Thyroid gland (tissue), 4 donors: ENCODE measurements around the gene UNC13A. TPM values are rescaled to one million over a fixed set of nuclear protein-coding genes. Genes with fewer than 3 reads are reported as not detected.
A peak's percentile ranks its signal among the peaks of the same experiment; 100 is the strongest.

Experiments
- DNase-seq, 2 donors: peaks; one replicate each; pipeline ENCODE4 v3.0.0-alpha.2; 2019
- H3K27ac ChIP-seq, 3 donors: fragments of 200-600 bp; sonication (generic); 1 replicate in 2 of 3; 2 replicates in 1 of 3; pipeline ENCODE4 v1.5.1; 2016 to 2019; ENCODE audit warnings: mild to moderate bottlenecking in 1 of 3, moderate library complexity in 1 of 3
- H3K27me3 ChIP-seq: fragments of 200-600 bp; sonication (generic); one replicate; pipeline ENCODE4 v1.5.1; 2019
- H3K36me3 ChIP-seq, 2 donors: fragments of 200-600 bp; sonication (generic); one replicate each; pipeline ENCODE4 v1.5.1; 2016 to 2019
- H3K4me1 ChIP-seq, 2 donors: fragments of 200-600 bp; sonication (generic); one replicate each; pipeline ENCODE4 v1.5.1; 2017 to 2019
- H3K4me3 ChIP-seq, 3 donors: fragments of 200-600 bp; sonication (generic); replicated peaks in 1 of 3; 1 replicate in 2 of 3; 2 replicates in 1 of 3; pipeline ENCODE4 v1.5.1; 2016; ENCODE audit warnings: mild to moderate bottlenecking in 1 of 3
- H3K9me3 ChIP-seq: fragments of 200-600 bp; sonication (generic); one replicate; pipeline ENCODE4 v1.5.1; 2017
- CTCF ChIP-seq, 6 experiments: fragments of 200-600 bp in 3 of 6; fragments of 450-650 bp in 3 of 6; sonication (generic) in 3 of 6; IDR thresholded peaks; one replicate each; pipeline ENCODE4 v1.5.1; 2016 to 2019; ENCODE audit warnings: antibody characterized with exemption in 6 of 6, mild to moderate bottlenecking in 2 of 6, inconsistent platforms in 1 of 6, moderate library complexity in 1 of 6
- POLR2A ChIP-seq, 2 donors: fragments of 450-650 bp; IDR thresholded peaks; one replicate each; pipeline ENCODE4 v1.6.1; 2017; ENCODE audit warnings: antibody characterized with exemption in 2 of 2, mild to moderate bottlenecking in 2 of 2, moderate library complexity in 1 of 2
- WGBS, 2 donors: methylation state at CpG; one replicate each; pipeline ENCODE4 v1.1.5; 2017; 5-methylcytosine and 5-hydroxymethylcytosine counted together
- intact Hi-C: fragments of 100-400 bp; cut with DNase I; formaldehyde crosslinking; loops from one replicate; pipeline ENCODE4 v1.15.1; 2023
- total RNA-seq, 4 donors: library from RNA; depleted of rRNA; stranded (reverse); fragments of >200 nt; gene quantifications; one replicate each; pipeline ENCODE4 v1.2.3, GENCODE V29; 2016

The UNC13A gene
- total RNA-seq, 4 donors from 2014 or later = under 0.01 to 2.7 (median 0.21) TPM

GRCh38 chr19:17727843-17728242 is 39.7 kb upstream of the UNC13A start:
- H3K36me3 ChIP-seq = peaks cover 35 to 37% of the 10 kb centered on the region in 2 donors
- TF ChIP-seq POLR2A (IDR thresholded peaks at IDR 0.05) (no peak), CTCF (IDR thresholded peaks at IDR 0.05) (no peak)

GRCh38 chr19:17726964-17727773 is 39.0 kb upstream of the UNC13A start:
- Histone ChIP-seq H3K9me3 (no peaks in the 10 kb centered on the region), H3K4me3 (no peak overlapping the region), H3K27me3 (no peaks in the 10 kb centered on the region), H3K4me1 (peaks cover 0 to 9% of the 10 kb centered on the region in 2 donors), H3K36me3 (peaks cover 35 to 36% of the 10 kb centered on the region in 2 donors), H3K27ac (no peak overlapping the region)
- TF ChIP-seq CTCF (IDR thresholded peaks at IDR 0.05) = no peak
- no peak for TF ChIP-seq POLR2A (IDR thresholded peaks at IDR 0.05)
- DNase-seq = no peak
- 90 to 92% methylated on average over 9 to 21 of the region's 62 CpGs for WGBS, 2 donors
- intact Hi-C loops = no loop called here

More at GRCh38 chr19:17727843-17728242, 39.7 kb upstream of the UNC13A start:
- H3K27me3 ChIP-seq = no peaks in the 10 kb centered on the region
- no peak overlapping the region for H3K4me3 ChIP-seq
- no peak for DNase-seq
- peaks cover 0 to 2% of the 10 kb centered on the region in 2 donors for H3K4me1 ChIP-seq
- intact Hi-C loops = no loop called here
- H3K27ac ChIP-seq = no peak overlapping the region
- no peaks in the 10 kb centered on the region for H3K9me3 ChIP-seq
- 92% methylated on average over 4 of the region's 19 CpGs; no CpG with 5 or more reads in 1 of the 2 donors for WGBS, 2 donors

GRCh38 chr19:17726136-17726741 is 38.1 kb upstream of the UNC13A start:
- 93 to 98% methylated on average over 9 to 23 of the region's 59 CpGs for WGBS, 2 donors
- no peak overlapping the region for H3K4me3 ChIP-seq
- intact Hi-C loops = no loop called here
- H3K27me3 ChIP-seq = no peaks in the 10 kb centered on the region
- DNase-seq = no peak
- no peaks in the 10 kb centered on the region for H3K9me3 ChIP-seq
- peaks cover 32 to 35% of the 10 kb centered on the region in 2 donors for H3K36me3 ChIP-seq
- H3K27ac ChIP-seq = no peak overlapping the region
- peaks cover 0 to 18% of the 10 kb centered on the region in 2 donors for H3K4me1 ChIP-seq
- no peak for TF ChIP-seq POLR2A (IDR thresholded peaks at IDR 0.05)
- TF ChIP-seq CTCF (IDR thresholded peaks at IDR 0.05) = no peak

- intact Hi-C loops = no loop called here
- 88 to 91% methylated on average over 16 to 21 of the region's 21 CpGs for WGBS, 2 donors
- H3K36me3 ChIP-seq = peaks cover 29 to 34% of the 10 kb centered on the region in 2 donors
Observed at GRCh38 chr19:17725422-17726078, 37.4 kb upstream of the UNC13A start.

More at GRCh38 chr19:17725422-17726078, 37.4 kb upstream of the UNC13A start:
- Histone ChIP-seq H3K9me3 (no peaks in the 10 kb centered on the region), H3K27me3 (no peaks in the 10 kb centered on the region), H3K4me1 (peaks cover 7 to 25% of the 10 kb centered on the region in 2 donors), H3K27ac (no peak overlapping the region), H3K4me3 (no peak overlapping the region)
- TF ChIP-seq POLR2A (IDR thresholded peaks at IDR 0.05) = no peak
- TF ChIP-seq CTCF (IDR thresholded peaks at IDR 0.05) = peak in 1 of 6 experiments; percentile 11
- no peak for DNase-seq
